Ureter (tissue), 1 donor: ENCODE measurements around the gene CCDC116. TPM values are rescaled to one million over a fixed set of nuclear protein-coding genes. Genes with fewer than 3 reads are reported as not detected.
"Not testable (repeated sequence)": the region's sequence is repeated elsewhere in the genome, so short reads cannot be mapped to it uniquely, and the experiment has no call there.

Experiments used
- DNase-seq: peaks from one replicate; pipeline ENCODE4 v3.0.0-alpha.2; 2020; ENCODE audit warnings: low spot score
- total RNA-seq: library from RNA; stranded (reverse); gene quantifications from one replicate; pipeline ENCODE4 v1.2.4, GENCODE V29; 2023
- donor health status: DM: yes; HTN: yes; CAD: no.

Gene CCDC116
- total RNA-seq, 1 donor from 2014 or later = 0.57 TPM

- not testable (repeated sequence) for DNase-seq
Measured at GRCh38 chr22:21609556-21610157, 22.9 kb upstream of the CCDC116 start.

DNA sequence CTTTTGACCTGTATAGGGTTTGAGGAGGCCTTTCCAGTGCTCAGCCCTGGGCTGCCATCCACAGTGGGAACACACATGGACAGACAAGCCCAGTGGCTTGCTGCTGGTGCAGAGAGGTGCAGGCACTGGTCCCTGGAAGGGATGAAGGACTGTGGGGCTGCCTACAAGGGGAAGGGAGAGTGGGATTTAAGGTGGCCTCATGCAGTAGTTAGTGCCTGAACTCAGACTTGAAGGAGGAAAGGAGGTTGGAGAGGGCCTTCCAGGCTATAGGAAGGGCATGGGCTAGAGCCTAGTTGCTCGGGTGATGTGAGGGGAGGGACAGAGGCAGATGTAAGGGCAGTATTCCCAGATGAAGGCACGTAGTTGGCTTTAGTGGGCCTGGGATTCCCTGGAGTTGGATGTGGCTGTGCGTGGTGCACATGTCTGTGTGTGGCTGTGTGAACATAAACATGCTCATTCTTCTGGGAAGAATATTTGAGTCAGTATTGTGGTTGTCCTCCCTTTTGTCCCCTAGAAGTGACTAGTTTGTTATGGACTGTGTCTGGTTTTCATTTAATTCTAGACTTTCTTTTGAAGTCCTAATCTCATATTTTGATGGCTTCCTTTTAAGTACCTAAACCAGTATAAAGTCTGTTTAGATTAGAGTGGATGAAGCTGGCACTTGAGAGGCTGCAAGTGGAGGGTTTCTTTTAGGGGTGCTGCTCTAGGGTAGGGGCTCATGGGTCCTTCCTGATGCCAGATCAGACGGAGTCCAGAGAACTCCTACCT, 21.2 kb upstream of the CCDC116 start:
- no peak for DNase-seq

- no peak for DNase-seq
Measured at GRCh38 chr22:21612858-21613257, 19.7 kb upstream of the CCDC116 start.

DNA sequence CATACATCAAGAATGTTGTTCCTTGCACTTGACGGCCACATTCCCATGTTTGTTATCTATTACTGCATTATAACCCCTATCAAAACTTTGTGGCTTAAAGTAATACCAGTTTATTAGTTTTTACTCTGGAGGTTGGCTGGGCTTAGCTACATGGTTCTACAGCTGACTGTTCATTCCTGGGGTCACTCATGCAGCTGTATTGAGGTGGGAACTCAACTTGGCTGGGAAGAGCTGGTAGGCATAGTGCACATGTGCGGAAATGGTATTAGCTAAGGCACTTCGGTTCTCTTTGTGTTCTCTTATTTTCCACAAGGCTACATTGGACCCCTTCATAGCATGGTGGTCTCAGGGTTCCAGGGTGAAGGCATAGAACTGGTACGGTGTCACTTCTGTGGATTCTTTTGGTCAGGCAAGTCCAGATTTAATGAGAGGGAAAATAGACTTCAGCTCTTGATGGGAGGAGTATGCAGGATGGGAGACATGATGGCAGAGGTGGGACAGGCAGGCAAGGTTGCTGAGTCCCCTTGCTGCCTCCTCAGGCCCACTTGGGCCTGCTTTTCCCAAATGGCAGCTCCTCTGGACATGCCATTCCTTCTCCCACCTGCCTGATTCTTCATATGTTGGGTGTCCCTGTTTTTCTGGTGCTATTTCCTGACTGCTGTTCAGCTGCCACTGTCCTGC, 18.9 kb upstream of the CCDC116 start:
- DNase-seq = no peak

DNA sequence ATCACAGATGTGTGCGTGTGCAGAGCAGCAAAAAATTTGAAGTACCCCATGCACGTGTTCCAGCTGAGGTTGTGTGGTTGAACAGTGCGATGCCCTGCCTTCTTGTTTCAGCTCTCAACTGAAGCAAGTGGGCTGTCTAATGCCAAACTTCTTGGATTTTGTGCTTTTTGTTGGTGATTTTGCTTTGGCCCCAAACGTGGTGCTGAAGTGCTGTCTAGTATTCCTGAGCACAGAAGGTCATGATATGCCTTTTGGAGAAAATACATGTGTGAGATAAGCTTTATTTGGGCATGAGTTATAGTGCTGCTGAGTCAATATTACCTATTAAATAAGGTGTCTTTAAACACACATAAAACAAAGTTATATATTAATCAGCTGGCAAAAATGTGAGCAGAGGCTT, 16.8 kb upstream of the CCDC116 start:
- DNase-seq = no peak

DNA sequence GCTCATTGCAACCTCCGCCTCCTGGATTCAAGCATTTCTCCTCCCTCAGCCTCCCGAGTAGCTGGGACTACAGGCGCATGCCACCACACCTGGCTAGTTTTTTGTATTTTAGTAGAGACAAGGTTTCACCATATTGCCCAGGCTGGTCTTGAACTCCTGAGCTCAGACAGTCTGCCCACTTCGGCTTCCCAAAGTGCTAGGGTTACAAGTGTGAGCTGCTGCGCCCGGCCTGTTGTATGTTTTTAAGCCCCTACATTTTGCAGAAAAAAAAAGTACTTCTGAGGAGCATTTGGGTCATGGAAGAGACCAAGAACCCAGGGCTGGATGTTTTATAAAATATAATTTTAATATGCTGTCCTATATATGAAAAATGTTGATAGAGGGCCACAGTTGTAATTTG, 15.2 kb upstream of the CCDC116 start:
- not testable (repeated sequence) for DNase-seq

GRCh38 chr22:21621025-21621424, 11.5 kb upstream of the CCDC116 start:
- no peak for DNase-seq

- DNase-seq = no peak
Measured at GRCh38 chr22:21622011-21622918, 10.3 kb upstream of the CCDC116 start.

DNA sequence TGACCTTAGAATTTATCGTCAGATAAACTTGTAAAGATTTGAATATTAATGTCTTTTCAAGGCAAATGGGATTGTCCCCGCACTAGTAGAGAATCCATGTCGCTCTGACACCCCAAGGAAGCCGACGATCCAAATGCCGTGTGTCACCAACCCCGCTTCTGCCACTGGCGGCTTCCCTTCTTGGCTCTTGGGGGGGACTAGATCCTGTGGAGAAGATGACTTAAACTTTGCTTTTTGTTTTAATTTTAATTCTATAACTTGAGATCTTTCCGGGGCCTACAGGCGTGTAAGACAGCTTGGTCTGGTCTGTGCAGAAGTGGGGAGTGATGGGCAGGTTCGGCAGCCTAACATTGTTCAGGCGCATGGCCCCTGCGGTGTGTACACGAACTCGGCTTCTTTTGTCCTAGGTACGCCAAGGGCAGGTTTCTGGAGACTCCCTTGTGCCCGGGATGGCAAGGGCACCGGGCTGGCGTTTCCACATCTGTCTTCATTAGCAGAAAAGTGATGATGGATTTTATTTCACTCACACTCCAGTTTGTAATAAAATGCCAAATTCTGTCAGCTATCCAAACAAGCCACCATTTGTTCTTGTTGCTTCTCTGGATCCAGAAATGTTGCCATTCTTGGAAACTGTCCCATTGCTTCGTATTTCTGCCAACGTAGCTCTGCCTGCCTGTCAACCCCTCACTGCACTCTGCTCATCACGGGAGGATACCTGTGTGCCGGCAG, 9.5 kb upstream of the CCDC116 start:
- DNase-seq = no peak

DNA sequence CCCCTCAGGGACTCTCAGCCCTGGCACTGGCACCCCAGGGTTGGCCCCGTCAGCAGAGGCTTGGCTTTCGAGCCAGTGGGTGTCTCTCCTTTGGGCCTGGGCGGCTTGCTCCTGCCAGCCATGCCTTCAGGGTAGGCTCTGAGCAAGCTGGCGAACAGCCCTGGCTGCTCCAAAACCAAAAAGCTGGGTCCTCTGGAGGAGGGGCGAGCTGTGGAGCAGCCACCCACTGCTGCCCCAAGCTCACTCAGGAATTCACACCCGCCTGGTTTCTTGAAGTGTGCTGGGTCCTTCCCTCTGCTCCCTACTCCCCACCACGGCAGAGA, 9.0 kb upstream of the CCDC116 start:
- DNase-seq = no peak

- no peak for DNase-seq
Measured at GRCh38 chr22:21624120-21624879, 8.3 kb upstream of the CCDC116 start.

- DNase-seq = no peak
Measured at GRCh38 chr22:21624880-21625791, 7.4 kb upstream of the CCDC116 start.

DNA sequence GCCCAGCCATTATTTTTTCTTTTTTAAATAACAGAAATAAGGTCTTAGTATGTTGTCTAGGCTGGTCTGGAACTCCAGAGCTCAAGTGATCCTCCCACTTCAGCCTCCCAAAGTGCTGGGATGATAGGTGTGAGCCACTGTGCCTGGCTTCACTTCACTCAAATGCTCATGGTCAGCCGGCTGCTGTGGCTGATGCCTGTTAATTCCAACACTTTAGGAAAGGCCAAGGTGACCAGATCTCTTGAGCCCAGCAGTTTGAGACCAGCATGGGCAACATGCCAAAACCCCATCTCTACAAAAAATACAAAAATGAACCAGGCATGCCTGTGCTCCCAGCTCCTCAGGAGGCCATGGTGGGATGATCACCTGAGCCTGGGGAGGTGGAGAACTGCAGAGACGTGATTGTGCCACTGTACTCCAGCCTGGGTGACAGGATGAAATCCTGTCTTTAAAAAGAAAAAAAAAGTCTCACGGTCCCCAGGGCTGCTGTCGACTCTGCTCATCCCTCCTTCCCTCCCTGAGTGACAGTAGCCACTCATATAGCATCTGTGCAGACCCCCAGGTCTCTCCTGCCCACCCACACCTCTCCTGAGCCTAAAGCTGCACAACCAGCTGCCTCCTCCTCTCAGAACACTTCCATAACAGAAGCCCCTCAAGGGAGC, 6.4 kb upstream of the CCDC116 start:
- DNase-seq = no peak

DNA sequence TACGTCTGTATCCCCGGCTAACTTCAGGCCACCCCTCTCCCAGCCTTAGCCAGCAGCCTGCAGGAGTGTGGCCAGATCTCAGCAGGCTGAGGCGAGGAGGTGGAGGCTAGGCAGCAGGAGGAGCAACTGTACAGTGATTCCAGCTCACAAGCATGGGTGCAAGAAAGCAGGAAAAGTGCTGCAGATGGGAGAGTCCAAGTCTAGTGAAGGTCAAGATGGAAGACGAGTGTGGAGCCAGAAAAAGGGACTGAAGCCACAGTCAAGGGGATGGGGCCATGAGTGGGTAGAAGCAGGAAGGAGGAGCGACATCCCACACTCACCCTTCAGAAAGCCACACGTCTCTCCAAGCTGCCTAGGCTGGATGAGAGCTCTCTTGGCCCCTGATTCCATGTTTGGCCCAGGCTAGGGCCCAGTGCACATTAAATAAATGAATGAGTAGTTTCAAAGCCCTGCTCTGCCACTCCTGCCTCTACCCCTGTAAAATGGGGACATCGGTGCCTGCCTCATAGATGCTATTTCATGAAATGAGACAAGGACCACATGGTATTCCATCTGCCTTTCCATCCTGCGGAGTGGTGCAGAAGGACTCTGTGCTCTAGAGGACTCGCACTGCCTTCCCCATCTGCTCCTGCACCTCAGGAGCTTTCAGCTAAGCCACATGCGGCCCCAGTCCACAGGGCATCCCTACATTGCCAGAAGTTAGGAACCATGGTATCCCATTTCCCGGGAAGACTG, 5.7 kb upstream of the CCDC116 start:
- DNase-seq = no peak

GRCh38 chr22:21628386-21629254, 3.9 kb upstream of the CCDC116 start:
- DNase-seq = no peak

DNA sequence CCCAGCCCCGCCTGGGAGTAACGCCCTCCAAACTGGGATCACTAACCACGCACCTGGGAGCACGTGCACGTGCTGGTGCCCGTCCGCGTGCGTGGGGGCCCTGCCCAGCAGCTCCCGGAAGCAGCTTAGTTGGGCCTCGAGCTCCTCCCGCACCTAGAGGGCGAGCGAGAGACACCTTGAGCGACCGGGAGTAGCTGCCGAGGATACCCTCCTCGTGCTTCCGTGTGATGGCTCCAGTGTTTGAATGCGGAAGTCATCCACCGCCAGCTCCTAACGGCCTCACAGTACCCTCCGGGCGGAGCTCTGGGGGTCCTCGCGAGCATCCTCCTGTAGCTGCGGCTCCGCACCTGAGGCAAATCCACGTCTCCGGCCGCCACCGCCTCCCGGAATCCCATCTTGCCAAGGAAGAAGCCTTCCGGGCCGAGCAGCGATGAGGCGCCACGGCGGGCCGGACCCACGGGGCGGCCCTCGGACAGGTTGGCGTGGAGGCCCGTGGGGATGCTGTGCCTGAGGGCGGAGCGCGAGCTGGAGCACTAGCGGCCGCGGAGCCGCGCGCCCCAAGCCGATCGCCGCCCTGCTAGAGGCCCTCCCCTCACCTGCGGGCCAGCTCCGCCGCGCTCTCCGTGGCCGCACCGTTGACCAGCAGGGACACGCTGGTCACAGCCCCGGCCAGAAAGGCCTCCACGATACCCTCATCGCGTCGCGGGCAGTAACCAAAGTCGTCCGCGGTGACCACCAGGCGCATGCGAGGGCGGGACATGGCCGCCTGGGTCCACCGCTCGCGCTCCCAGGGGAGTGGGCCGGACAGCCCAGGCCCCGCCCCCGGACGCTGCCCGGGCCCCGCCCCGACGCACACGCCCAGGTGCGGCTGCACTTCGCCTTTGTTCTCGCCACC, 3.1 kb upstream of the CCDC116 start, which contains the start of gene YDJC:
Gene YDJC, minus strand, starts transcription at position 768 of the 895 bp plus-strand sequence. Its CDS starts 8 bp downstream, at position 760.
- DNase-seq = peak; percentile 96
